Activated CD4-positive, alpha-beta T cell treated with anti-CD3 and anti-CD28 coated beads, Interleukin-10, Interleukin-2, amounts not matched to agents 100 ng/mL and 50 ng/mL, durations not matched to agents 16 hours and 8 hours (primary cell): Measurements from ENCODE around the gene DENND6A.
"Not testable (repeated sequence)": the region's sequence is repeated elsewhere in the genome, so short reads cannot be mapped to it uniquely, and the experiment has no call there.

Experiments used
- DNase-seq: peaks from one replicate; pipeline ENCODE4 v3.0.0-alpha.2; 2020

Gene DENND6A

DNA sequence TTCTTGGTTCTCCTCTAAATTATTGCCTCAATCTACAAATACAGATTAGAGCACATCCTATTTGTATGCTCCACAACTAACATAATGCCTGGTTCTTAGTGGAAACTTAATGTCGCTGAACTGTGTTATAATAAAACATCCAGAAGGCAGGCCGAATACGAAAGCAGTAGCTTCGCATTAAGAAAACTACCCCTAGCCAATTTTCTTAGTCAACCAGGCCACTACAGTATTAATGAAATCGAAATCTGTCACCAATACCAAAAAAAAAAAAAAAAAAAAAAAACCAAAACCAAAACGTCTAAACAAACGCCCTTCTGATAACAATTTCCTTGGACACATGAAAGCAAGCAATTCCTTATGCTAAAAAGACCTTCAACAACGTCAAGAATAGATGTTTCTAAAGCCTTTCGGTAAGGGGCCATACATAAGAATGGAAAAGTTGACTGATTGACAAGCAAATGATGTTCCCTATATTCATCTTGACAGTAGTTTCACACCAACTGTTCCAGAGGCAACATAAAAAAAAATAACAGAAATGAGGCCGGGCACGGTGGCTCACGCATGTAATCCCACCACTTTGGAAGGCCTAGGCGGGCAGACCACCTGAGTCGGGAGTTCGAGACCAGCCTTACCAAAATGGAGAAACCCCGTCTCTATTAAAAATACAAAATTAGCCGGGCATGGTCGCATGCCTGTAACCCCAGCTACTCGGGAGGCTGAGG, 1.3 kb downstream of the DENND6A start:
- peak; percentile 22 for DNase-seq

- DNase-seq, result no peak
Measured at GRCh38 chr3:57689367-57690053, 3.4 kb downstream of the DENND6A start.

GRCh38 chr3:57688291-57688690, 4.6 kb downstream of the DENND6A start:
- DNase-seq, result no peak

GRCh38 chr3:57683286-57683685, 9.6 kb downstream of the DENND6A start:
- no peak for DNase-seq

DNA sequence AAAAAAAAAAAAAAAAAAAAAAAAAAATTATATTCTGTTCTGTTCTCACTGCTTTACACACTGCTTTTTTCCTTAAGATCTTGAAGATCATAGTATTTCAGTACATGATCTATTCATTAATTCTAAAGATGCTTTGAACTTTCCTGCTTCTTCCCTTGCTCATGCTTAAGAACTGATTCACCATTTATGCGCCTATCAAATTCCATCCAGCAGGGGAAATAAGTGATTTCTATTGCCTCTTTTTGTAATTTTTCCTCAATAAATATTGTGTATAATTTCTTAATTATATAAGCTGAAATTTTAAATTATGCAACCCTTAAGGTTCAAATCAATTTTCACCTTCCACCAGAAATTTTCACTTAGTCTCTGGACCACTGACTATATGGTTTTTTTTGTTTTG, 10.6 kb downstream of the DENND6A start:
- DNase-seq, result no peak

DNA sequence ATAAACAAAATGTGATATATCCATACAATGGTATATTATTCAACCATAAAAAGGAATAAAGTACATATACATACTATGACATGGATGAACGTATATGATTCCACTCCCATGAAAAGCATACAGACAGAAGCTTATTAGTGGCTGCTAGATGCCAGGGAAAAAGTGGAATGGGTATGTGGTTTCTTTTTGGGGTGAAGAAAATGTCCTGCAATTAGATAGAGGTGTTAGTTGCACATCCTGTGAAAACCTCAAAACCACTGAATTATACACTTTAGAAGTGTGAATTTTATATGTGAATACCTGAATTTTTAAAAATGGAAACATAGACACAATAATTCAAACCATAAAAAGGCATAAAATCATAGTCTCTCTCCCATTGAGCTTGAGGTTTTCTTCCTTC, 11.2 kb downstream of the DENND6A start:
- no peak for DNase-seq

GRCh38 chr3:57680046-57680445, 12.8 kb downstream of the DENND6A start:
- DNase-seq, result no peak

DNA sequence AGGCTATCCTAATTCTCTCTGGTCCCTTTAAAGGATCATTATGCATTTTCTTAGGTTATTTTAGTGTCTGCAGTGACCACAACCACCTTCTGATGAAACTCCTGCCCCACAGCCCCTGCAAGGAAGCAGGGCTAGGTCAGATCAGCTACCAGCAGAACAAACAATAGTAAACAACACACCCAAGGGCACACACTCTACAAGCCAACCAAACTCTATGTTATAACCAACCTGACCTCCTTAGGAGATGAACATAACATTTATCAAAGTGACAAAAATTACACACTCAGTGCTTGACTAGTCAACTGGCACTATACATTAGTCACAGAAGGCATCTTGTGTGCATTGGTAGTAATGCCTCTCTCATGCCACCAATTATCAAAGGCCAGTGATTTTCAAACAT, 17.3 kb downstream of the DENND6A start:
- DNase-seq, result no peak

DNA sequence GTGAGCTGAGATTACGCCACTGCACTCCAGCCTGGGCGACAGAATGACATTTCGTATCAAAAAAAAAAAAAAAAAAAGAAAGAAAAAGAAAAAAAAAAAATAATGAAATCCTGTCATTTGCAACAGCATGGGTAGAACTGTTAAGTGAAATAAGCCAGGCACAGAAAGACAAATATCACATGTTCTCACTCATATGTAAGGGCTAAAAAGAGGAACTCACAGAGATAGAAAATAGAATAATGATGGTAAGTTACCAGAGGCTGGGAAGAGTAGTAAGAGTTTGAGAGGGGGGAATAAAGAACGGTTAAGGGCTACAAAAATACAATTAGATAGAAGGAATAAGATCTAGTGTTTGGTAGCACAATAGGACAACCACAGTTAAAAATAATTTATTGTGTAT, 19.7 kb downstream of the DENND6A start:
- DNase-seq, result no peak

- DNase-seq, result no peak
Measured at GRCh38 chr3:57670543-57670942, 22.3 kb downstream of the DENND6A start.

DNA sequence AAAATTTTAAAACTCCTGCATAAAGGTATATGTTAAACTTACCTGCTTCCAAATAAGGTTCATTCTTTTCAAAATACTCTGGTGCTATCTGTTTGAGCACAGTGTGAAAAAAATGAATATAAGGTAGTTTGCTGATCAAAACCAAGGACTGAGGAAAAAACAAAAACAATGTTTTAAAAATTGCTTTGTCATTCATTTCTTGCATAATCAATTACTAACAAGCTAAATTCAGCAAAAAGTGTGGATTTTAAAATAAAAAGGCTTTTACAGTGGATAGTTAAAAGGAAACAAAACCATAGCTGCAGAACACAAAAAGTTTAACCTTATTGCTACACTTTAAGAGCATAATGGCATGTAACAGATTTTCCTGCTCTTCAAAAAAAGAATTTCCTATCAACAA, 31.5 kb downstream of the DENND6A start:
- DNase-seq, result no peak

GRCh38 chr3:57659806-57660439, 33.0 kb downstream of the DENND6A start:
- DNase-seq, result no peak

GRCh38 chr3:57659004-57659673, 33.7 kb downstream of the DENND6A start:
- DNase-seq, result no peak

- DNase-seq, result no peak
Measured at GRCh38 chr3:57658536-57658935, 34.3 kb downstream of the DENND6A start.

GRCh38 chr3:57655727-57656126, 37.1 kb downstream of the DENND6A start:
- DNase-seq, result no peak

DNA sequence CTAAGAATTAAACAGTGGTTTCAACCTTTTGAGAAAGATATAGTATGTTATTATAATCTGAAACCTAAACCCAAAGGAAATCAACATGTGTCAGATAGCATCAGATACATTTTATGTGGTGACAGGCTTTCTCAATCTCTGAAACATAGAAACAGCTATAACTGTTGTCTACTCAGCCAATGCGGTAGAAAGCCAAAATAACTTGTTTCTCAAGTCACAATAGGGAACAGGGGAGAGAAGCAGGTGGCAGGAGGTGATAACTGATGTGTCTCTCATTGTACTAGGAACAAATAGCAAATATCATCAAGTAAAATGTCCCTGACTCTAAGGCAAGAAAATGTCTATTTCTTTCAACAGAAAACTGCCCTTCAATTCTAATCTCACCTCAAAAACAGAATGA, 38.6 kb downstream of the DENND6A start:
- no peak for DNase-seq

- peak; percentile 4 for DNase-seq
Measured at GRCh38 chr3:57652203-57652602, 40.7 kb downstream of the DENND6A start.

DNA sequence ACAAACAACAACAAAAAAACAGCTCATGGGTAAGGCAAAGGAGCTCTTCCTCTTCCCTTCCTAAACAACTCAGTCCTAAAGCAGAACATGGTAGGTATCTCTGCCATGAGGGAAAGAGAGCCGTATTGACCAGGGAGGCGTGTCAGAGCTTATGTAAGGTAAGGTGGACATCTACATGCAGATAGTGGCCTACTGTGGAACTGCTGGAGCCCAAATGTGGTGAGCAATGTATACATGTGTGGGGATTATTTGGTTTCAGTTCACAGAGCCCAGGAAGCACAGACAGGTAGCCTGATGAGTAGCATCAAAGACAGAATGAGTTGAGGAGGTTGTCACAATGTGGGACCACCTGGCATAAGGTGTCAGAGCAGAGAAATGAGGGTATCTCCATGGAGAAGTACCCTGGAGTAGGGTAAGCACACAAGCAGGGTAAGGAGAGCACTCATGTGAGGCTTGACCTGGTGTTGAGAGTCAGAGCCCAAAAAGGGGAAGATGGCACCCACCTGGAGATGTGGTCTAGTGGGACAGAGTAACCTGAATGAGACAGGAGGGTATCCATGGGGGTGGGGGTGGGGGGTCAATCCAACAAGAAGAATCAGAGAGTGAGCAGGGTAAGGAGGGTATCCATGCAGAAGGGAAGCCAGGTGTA, 45.5 kb downstream of the DENND6A start:
- no peak for DNase-seq

DNA sequence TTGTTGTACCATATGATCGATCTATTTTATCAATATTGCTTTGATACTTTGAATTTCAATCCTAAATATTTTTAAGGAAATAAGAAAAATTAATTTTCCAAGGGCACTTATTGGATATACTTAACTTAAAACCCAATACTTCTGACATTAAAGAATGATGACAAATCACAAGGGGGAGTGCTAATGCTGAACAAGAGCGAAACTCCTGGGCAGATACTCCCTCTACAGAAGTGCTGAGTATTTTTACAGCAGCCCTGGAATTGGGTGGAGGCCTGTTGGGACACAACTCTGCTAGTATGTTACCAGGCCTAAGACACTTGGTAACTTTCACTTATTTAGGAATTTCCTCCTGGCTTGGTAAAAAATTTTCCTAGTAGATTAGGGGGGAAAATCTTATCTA, 46.2 kb downstream of the DENND6A start:
- DNase-seq, result no peak

GRCh38 chr3:57644740-57645139, 48.1 kb downstream of the DENND6A start:
- no peak for DNase-seq

- no peak for DNase-seq
Measured at GRCh38 chr3:57637391-57637790, 55.5 kb downstream of the DENND6A start.

- DNase-seq, result not testable (repeated sequence)
Measured at GRCh38 chr3:57634259-57634658, 58.6 kb downstream of the DENND6A start.

GRCh38 chr3:57627976-57628375, 64.9 kb downstream of the DENND6A start:
- no peak for DNase-seq
